Hepatocyte (in vitro differentiated cells): ENCODE data around the gene RGS6. TPM values are rescaled to one million over a fixed set of nuclear protein-coding genes. Genes with fewer than 3 reads are reported as not detected.

ENCODE experiments used
- DNase-seq: peaks from one replicate; pipeline ENCODE4 v3.0.0-alpha.2; 2016; ENCODE audit warnings: low spot score
- H2AFZ ChIP-seq: fragments of 200-600 bp; sonication (generic); 2 replicates; pipeline ENCODE4 v1.6.0; 2016; ENCODE audit warnings: antibody characterized with exemption, mild to moderate bottlenecking
- H3K27ac ChIP-seq: fragments of 200-600 bp; sonication (generic); 2 replicates; pipeline ENCODE4 v1.5.1; 2016; ENCODE audit warnings: mild to moderate bottlenecking
- H3K27me3 ChIP-seq: fragments of 200-600 bp; sonication (generic); 2 replicates; pipeline ENCODE4 v1.6.1; 2016
- H3K36me3 ChIP-seq: fragments of 200-600 bp; sonication (generic); replicated peaks from 2 replicates; pipeline ENCODE4 v1.5.1; 2016; ENCODE audit warnings: low read depth; ENCODE audit not compliant: insufficient read depth
- H3K4me1 ChIP-seq: fragments of 200-600 bp; sonication (generic); 2 replicates; pipeline ENCODE4 v1.5.1; 2016; ENCODE audit warnings: mild to moderate bottlenecking, moderate library complexity; ENCODE audit not compliant: insufficient read depth
- H3K4me2 ChIP-seq: fragments of 200-600 bp; sonication (generic); 2 replicates; pipeline ENCODE4 v1.6.0; 2016
- H3K4me3 ChIP-seq: fragments of 200-600 bp; sonication (generic); 2 replicates; pipeline ENCODE4 v1.5.1; 2016; ENCODE audit warnings: mild to moderate bottlenecking
- H3K79me2 ChIP-seq: fragments of 200-600 bp; sonication (generic); 2 replicates; pipeline ENCODE4 v1.6.0; 2017; ENCODE audit warnings: mild to moderate bottlenecking
- H3K9me2 ChIP-seq: fragments of 200-600 bp; sonication (generic); replicated peaks from 2 replicates; pipeline ENCODE4 v1.6.0; 2017; ENCODE audit warnings: mild to moderate bottlenecking; ENCODE audit not compliant: insufficient read depth
- H3K9me3 ChIP-seq: fragments of 200-600 bp; sonication (generic); 2 replicates; pipeline ENCODE4 v1.5.1; 2016; ENCODE audit warnings: low read depth, mild to moderate bottlenecking
- H4K20me1 ChIP-seq: fragments of 200-600 bp; sonication (generic); 2 replicates; pipeline ENCODE4 v1.6.0; 2016; ENCODE audit warnings: mild to moderate bottlenecking; ENCODE audit not compliant: insufficient read depth, poor library complexity, severe bottlenecking
- CTCF ChIP-seq: fragments of 200-600 bp; sonication (generic); IDR thresholded peaks from 2 replicates; pipeline ENCODE4 v1.5.1; 2016; ENCODE audit warnings: antibody characterized with exemption, mild to moderate bottlenecking; ENCODE audit not compliant: poor library complexity
- EZH2 ChIP-seq: fragments of 200-600 bp; sonication (generic); IDR thresholded peaks from 2 replicates; pipeline ENCODE4 v1.6.1; 2016; ENCODE audit warnings: antibody characterized with exemption, mild to moderate bottlenecking, borderline replicate concordance
- EZH2phosphoT487 ChIP-seq: fragments of 200-600 bp; sonication (generic); IDR thresholded peaks from one replicate; pipeline ENCODE4 v1.6.1; 2018; ENCODE audit warnings: antibody characterized with exemption, mild to moderate bottlenecking, low read depth, moderate library complexity; ENCODE audit not compliant: unreplicated experiment, severe bottlenecking
- whole genome bisulfite sequencing: methylation state at CpG from one replicate; pipeline ENCODE4 v1.1.6; 2016; ENCODE audit warnings: low lambda C conversion rate; ENCODE audit errors: missing lambda C conversion rate; 5-methylcytosine and 5-hydroxymethylcytosine counted together
- polyA plus RNA-seq: library from polyadenylated mRNA; unstranded; fragments of >200 nt; fragmentation: Nextera tagmentation; extraction: Ambion mirVana; gene quantifications from 2 replicates; pipeline ENCODE4 v1.2.1, GENCODE V29; 2016
- total RNA-seq: library from RNA; depleted of rRNA; stranded (reverse); fragments of >200 nt; gene quantifications from 2 replicates; pipeline ENCODE4 v1.2.3, GENCODE V29; 2014

The RGS6 gene
- total and polyA plus RNA-seq, 2 experiments from 2014 or later = 0.25 to 0.87 TPM

GRCh38 chr14:72582582-72582981 is 650.4 kb downstream of the RGS6 start:
- WGBS = 100% methylated on average over 1 of the region's 1 CpG
- H3K36me3 ChIP-seq = no peaks in the 10 kb centered on the region
- no peak overlapping the region for H2AFZ ChIP-seq
- no peaks in the 10 kb centered on the region for H4K20me1 ChIP-seq
- no peaks in the 10 kb centered on the region for H3K9me3 ChIP-seq
- no peaks in the 10 kb centered on the region for H3K79me2 ChIP-seq
- no peak overlapping the region for H3K4me2 ChIP-seq
- no peak overlapping the region for H3K4me3 ChIP-seq
- no peaks in the 10 kb centered on the region for H3K4me1 ChIP-seq
- no peak overlapping the region for H3K27ac ChIP-seq
- no peak for TF ChIP-seq EZH2phosphoT487
- no peak for TF ChIP-seq EZH2
- TF ChIP-seq CTCF = no peak
- DNase-seq = no peak
- no peaks in the 10 kb centered on the region for H3K9me2 ChIP-seq
- H3K27me3 ChIP-seq = no peaks in the 10 kb centered on the region

- Histone ChIP-seq H3K79me2 (no peaks in the 10 kb centered on the region), H3K4me1 (no peaks in the 10 kb centered on the region), H3K4me3 (no peak overlapping the region), H3K27ac (no peak overlapping the region), H2AFZ (no peak overlapping the region), H3K9me3 (no peaks in the 10 kb centered on the region), H3K9me2 (no peaks in the 10 kb centered on the region), H3K4me2 (no peak overlapping the region), H4K20me1 (no peaks in the 10 kb centered on the region), H3K27me3 (no peaks in the 10 kb centered on the region), H3K36me3 (no peaks in the 10 kb centered on the region)
- no peak for DNase-seq
- WGBS = 90% methylated on average over 5 of the region's 5 CpGs
- no peak for TF ChIP-seq EZH2phosphoT487
- no peak for TF ChIP-seq CTCF
- TF ChIP-seq EZH2 = no peak
Measured at GRCh38 chr14:72583316-72584272, 651.4 kb downstream of the RGS6 start.

GRCh38 chr14:72588521-72588920 is 656.3 kb downstream of the RGS6 start:
- TF ChIP-seq EZH2 (no peak), EZH2phosphoT487 (no peak), CTCF (no peak)
- Histone ChIP-seq H3K4me3 (no peak overlapping the region), H3K27me3 (peaks cover 3% of the 10 kb centered on the region), H2AFZ (no peak overlapping the region), H3K36me3 (no peaks in the 10 kb centered on the region), H3K9me3 (no peaks in the 10 kb centered on the region), H3K4me1 (no peaks in the 10 kb centered on the region), H4K20me1 (no peaks in the 10 kb centered on the region), H3K4me2 (no peak overlapping the region), H3K79me2 (no peaks in the 10 kb centered on the region), H3K27ac (no peak overlapping the region), H3K9me2 (no peaks in the 10 kb centered on the region)
- WGBS = 87% methylated on average over 5 of the region's 5 CpGs
- DNase-seq = no peak
